ENCODE measurements around the gene GFOD1. TPM values are rescaled to one million over a fixed set of nuclear protein-coding genes. Genes with fewer than 3 reads are reported as not detected.

The GFOD1 gene
- total RNA-seq, 1 experiment from 2014 or later, result 5.6 TPM

GRCh38 chr6:13412211-13412610, 75.2 kb downstream of the GFOD1 start:
- DNase-seq (ENCODE audit: extremely low read depth, low read depth), result no peak

- no peak for DNase-seq (ENCODE audit: extremely low read depth, low read depth)
These were observed 75.9 kb downstream of the GFOD1 start for GRCh38 chr6:13411484-13411883.

GRCh38 chr6:13409991-13410390, 77.4 kb downstream of the GFOD1 start:
- no peak for DNase-seq (ENCODE audit: extremely low read depth, low read depth)

GRCh38 chr6:13407709-13408695, 79.4 kb downstream of the GFOD1 start:
- peak; percentile 26 for DNase-seq (ENCODE audit: extremely low read depth, low read depth)

GRCh38 chr6:13407368-13407708, 80.1 kb downstream of the GFOD1 start:
- DNase-seq (ENCODE audit: extremely low read depth, low read depth), result no peak

GRCh38 chr6:13406781-13407180, 80.6 kb downstream of the GFOD1 start:
- no peak for DNase-seq (ENCODE audit: extremely low read depth, low read depth)

- DNase-seq (ENCODE audit: extremely low read depth, low read depth), result no peak
These were observed 81.4 kb downstream of the GFOD1 start for GRCh38 chr6:13405961-13406477.

- DNase-seq (ENCODE audit: extremely low read depth, low read depth), result no peak
These were observed 82.5 kb downstream of the GFOD1 start for GRCh38 chr6:13404892-13405254.

- no peak for DNase-seq (ENCODE audit: extremely low read depth, low read depth)
These were observed 83.0 kb downstream of the GFOD1 start for GRCh38 chr6:13404228-13404891.

- no peak for DNase-seq (ENCODE audit: extremely low read depth, low read depth)
These were observed 84.7 kb downstream of the GFOD1 start for GRCh38 chr6:13402711-13403110.

GRCh38 chr6:13400772-13401171, 86.6 kb downstream of the GFOD1 start:
- no peak for DNase-seq (ENCODE audit: extremely low read depth, low read depth)

GRCh38 chr6:13398421-13398994, 88.9 kb downstream of the GFOD1 start:
- DNase-seq (ENCODE audit: extremely low read depth, low read depth), result no peak

GRCh38 chr6:13398069-13398381, 89.4 kb downstream of the GFOD1 start:
- no peak for DNase-seq (ENCODE audit: extremely low read depth, low read depth)

- no peak for DNase-seq (ENCODE audit: extremely low read depth, low read depth)
These were observed 89.9 kb downstream of the GFOD1 start for GRCh38 chr6:13397359-13398068.

- no peak for DNase-seq (ENCODE audit: extremely low read depth, low read depth)
These were observed 91.1 kb downstream of the GFOD1 start for GRCh38 chr6:13396241-13396792.

- peak; percentile 52 for DNase-seq (ENCODE audit: extremely low read depth, low read depth)
These were observed 91.8 kb downstream of the GFOD1 start for GRCh38 chr6:13395272-13396237.

GRCh38 chr6:13392462-13392861, 94.9 kb downstream of the GFOD1 start:
- DNase-seq (ENCODE audit: extremely low read depth, low read depth), result no peak

GRCh38 chr6:13391537-13391936, 95.9 kb downstream of the GFOD1 start:
- no peak for DNase-seq (ENCODE audit: extremely low read depth, low read depth)

GRCh38 chr6:13390658-13391057, 96.7 kb downstream of the GFOD1 start:
- no peak for DNase-seq (ENCODE audit: extremely low read depth, low read depth)

Measured in NCI-H460 (cell line).